HG03378 (cell line): ENCODE data around the gene TTF1.
"Not testable (repeated sequence)": the region's sequence is repeated elsewhere in the genome, so short reads cannot be mapped to it uniquely, and the experiment has no call there.

Source experiments
- ATAC-seq: cut with Tn5 transposase; IDR thresholded peaks from one replicate; pipeline ENCODE4 v1.9.1; 2021; ENCODE audit warnings: mild to moderate bottlenecking, moderate library complexity; ENCODE audit not compliant: unreplicated experiment

Gene TTF1

GRCh38 chr9:132412089-132412488 lies 5.4 kb upstream of the TTF1 start:
- ATAC-seq: no peak

- ATAC-seq: no peak
These were observed 4.5 kb upstream of the TTF1 start for GRCh38 chr9:132411091-132411508.

GRCh38 chr9:132410642-132411041 lies 4.0 kb upstream of the TTF1 start:
- ATAC-seq: no peak

GRCh38 chr9:132409828-132410528 lies 3.3 kb upstream of the TTF1 start, which contains the start of gene CFAP77:
Gene CFAP77, plus strand, starts transcription at chr9:132410211. Its CDS starts 61 bp downstream, at chr9:132410272.
- ATAC-seq: no peak

GRCh38 chr9:132408521-132408920 lies 1.9 kb upstream of the TTF1 start:
- no peak for ATAC-seq

GRCh38 chr9:132407196-132407595 lies 556 bp upstream of the TTF1 start:
- ATAC-seq: no peak

- ATAC-seq: no peak
These were observed 2.3 kb downstream of the TTF1 start for GRCh38 chr9:132404228-132404881.

GRCh38 chr9:132401824-132402223 lies 4.8 kb downstream of the TTF1 start:
- ATAC-seq: no peak

GRCh38 chr9:132395560-132395959 lies 11.1 kb downstream of the TTF1 start:
- no peak for ATAC-seq

- no peak for ATAC-seq
These were observed 15.2 kb downstream of the TTF1 start for GRCh38 chr9:132391449-132391848.

- no peak for ATAC-seq
These were observed 15.7 kb downstream of the TTF1 start for GRCh38 chr9:132390966-132391365.

- ATAC-seq: no peak
These were observed 19.5 kb downstream of the TTF1 start for GRCh38 chr9:132387133-132387532.

- ATAC-seq: peak; percentile 38
These were observed 22.3 kb downstream of the TTF1 start for GRCh38 chr9:132384376-132384775.

- ATAC-seq: no peak
These were observed 23.2 kb downstream of the TTF1 start for GRCh38 chr9:132383462-132383883.

GRCh38 chr9:132381966-132382541 lies 24.6 kb downstream of the TTF1 start:
- ATAC-seq: peak; percentile 60

GRCh38 chr9:132378416-132378815 lies 28.2 kb downstream of the TTF1 start:
- ATAC-seq: not testable (repeated sequence)

- ATAC-seq: not testable (repeated sequence)
These were observed 28.9 kb downstream of the TTF1 start for GRCh38 chr9:132377769-132378168.

- ATAC-seq: no peak
These were observed 34.2 kb downstream of the TTF1 start for GRCh38 chr9:132372177-132373095.

- no peak for ATAC-seq
These were observed 36.0 kb downstream of the TTF1 start for GRCh38 chr9:132370592-132370991.

GRCh38 chr9:132369421-132369820 lies 37.2 kb downstream of the TTF1 start:
- no peak for ATAC-seq
